PFSK-1 (cell line): ENCODE results near the gene SLC22A23.

Source experiments
- POLR2AphosphoS5 ChIP-seq: IDR thresholded peaks from 2 replicates; pipeline ENCODE4 v1.6.1; 2012; ENCODE audit warnings: low read depth, mild to moderate bottlenecking, control low read depth, low read length, moderate library complexity
- SIN3A ChIP-seq: IDR thresholded peaks from 2 replicates; pipeline ENCODE4 v1.6.1; 2012; ENCODE audit warnings: mild to moderate bottlenecking, low read length, moderate library complexity, borderline replicate concordance; ENCODE audit not compliant: insufficient read depth
- TAF1 ChIP-seq: IDR thresholded peaks from 2 replicates; pipeline ENCODE4 v1.6.1; 2012; ENCODE audit warnings: low read length, control low read depth, borderline replicate concordance; ENCODE audit not compliant: insufficient read depth
- TF ChIP-seq, protein P1 (sequence below), 2 experiments: IDR thresholded peaks; 2 replicates each; pipeline versions ENCODE4 v1.6.1 to v1.8.0; 2011 to 2012; ENCODE audit warnings: low read depth in 2 of 2, low read length in 2 of 2, control low read depth in 1 of 2, inconsistent platforms in 1 of 2, mild to moderate bottlenecking in 1 of 2, moderate library complexity in 1 of 2; ENCODE audit not compliant: insufficient read depth in 1 of 2

DNA sequence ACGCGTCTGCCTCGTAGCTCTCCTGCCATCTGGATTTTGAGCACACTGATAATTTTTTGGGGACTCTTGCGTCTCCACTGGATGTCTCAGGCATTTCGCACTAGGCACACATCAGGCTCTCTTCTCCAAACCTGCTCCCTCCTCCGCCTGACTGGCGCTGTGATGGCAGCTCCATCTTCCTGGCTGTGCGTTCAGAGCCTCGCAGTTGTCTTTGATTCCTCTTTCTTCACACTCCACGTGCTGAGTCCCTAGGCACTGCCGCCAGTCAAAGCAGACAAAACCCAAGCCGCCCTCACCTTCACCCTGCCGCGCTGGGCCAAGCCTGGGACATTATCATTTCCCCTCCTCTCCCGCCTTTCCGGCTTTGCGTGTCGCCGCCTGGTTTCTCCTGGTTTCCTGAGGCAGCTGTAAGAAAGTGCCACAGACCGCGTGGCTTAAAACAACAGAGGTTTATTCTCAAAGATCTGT is 197.3 kb downstream of the SLC22A23 start:
- TF ChIP-seq POLR2AphosphoS5 (no peak; the same call in none of the 2 replicates), TAF1 (peak; percentile 73; the same call in 1 of the 2 replicates), SIN3A (peak; percentile 81; the same call in 1 of the 2 replicates)
- TF ChIP-seq, protein P1, sequence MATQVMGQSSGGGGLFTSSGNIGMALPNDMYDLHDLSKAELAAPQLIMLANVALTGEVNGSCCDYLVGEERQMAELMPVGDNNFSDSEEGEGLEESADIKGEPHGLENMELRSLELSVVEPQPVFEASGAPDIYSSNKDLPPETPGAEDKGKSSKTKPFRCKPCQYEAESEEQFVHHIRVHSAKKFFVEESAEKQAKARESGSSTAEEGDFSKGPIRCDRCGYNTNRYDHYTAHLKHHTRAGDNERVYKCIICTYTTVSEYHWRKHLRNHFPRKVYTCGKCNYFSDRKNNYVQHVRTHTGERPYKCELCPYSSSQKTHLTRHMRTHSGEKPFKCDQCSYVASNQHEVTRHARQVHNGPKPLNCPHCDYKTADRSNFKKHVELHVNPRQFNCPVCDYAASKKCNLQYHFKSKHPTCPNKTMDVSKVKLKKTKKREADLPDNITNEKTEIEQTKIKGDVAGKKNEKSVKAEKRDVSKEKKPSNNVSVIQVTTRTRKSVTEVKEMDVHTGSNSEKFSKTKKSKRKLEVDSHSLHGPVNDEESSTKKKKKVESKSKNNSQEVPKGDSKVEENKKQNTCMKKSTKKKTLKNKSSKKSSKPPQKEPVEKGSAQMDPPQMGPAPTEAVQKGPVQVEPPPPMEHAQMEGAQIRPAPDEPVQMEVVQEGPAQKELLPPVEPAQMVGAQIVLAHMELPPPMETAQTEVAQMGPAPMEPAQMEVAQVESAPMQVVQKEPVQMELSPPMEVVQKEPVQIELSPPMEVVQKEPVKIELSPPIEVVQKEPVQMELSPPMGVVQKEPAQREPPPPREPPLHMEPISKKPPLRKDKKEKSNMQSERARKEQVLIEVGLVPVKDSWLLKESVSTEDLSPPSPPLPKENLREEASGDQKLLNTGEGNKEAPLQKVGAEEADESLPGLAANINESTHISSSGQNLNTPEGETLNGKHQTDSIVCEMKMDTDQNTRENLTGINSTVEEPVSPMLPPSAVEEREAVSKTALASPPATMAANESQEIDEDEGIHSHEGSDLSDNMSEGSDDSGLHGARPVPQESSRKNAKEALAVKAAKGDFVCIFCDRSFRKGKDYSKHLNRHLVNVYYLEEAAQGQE (IDR thresholded peaks at IDR 0.05; ENCODE audit: insufficient read depth in 1 of 2, low read depth in 2 of 2, low read length in 2 of 2), result no peak
